HS-27A (cell line): ENCODE data around the gene KCNMA1.

ENCODE experiments used
- DNase-seq: peaks from one replicate; pipeline ENCODE4 v3.0.0-alpha.2; 2012; ENCODE audit warnings: low read depth, missing footprints

Gene KCNMA1

GRCh38 chr10:77012812-77013500 is 624.7 kb downstream of the KCNMA1 start:
- no peak for DNase-seq

GRCh38 chr10:77011874-77012811 is 625.5 kb downstream of the KCNMA1 start:
- no peak for DNase-seq

- no peak for DNase-seq
Observed at GRCh38 chr10:77010430-77010829, 627.2 kb downstream of the KCNMA1 start.

- DNase-seq: no peak
Observed at GRCh38 chr10:77007834-77008233, 629.8 kb downstream of the KCNMA1 start.

GRCh38 chr10:77006836-77007511 is 630.6 kb downstream of the KCNMA1 start:
- no peak for DNase-seq

GRCh38 chr10:77005871-77006270 is 631.7 kb downstream of the KCNMA1 start:
- no peak for DNase-seq

- no peak for DNase-seq
Observed at GRCh38 chr10:77004917-77005564, 632.6 kb downstream of the KCNMA1 start.

GRCh38 chr10:77002872-77003271 is 634.7 kb downstream of the KCNMA1 start:
- DNase-seq: no peak

GRCh38 chr10:77001206-77001605 is 636.4 kb downstream of the KCNMA1 start:
- DNase-seq: no peak

- no peak for DNase-seq
Observed at GRCh38 chr10:76998451-76998850, 639.2 kb downstream of the KCNMA1 start.

- DNase-seq: no peak
Observed at GRCh38 chr10:76997631-76998030, 640.0 kb downstream of the KCNMA1 start.

GRCh38 chr10:76995023-76995422 is 642.6 kb downstream of the KCNMA1 start:
- DNase-seq: no peak

- DNase-seq: no peak
Observed at GRCh38 chr10:76993213-76993612, 644.4 kb downstream of the KCNMA1 start.

GRCh38 chr10:76992467-76992866 is 645.1 kb downstream of the KCNMA1 start:
- no peak for DNase-seq

GRCh38 chr10:76991621-76992020 is 646.0 kb downstream of the KCNMA1 start:
- DNase-seq: no peak

GRCh38 chr10:76990561-76990960 is 647.0 kb downstream of the KCNMA1 start:
- DNase-seq: no peak

- DNase-seq: no peak
Observed at GRCh38 chr10:76984559-76985443, 652.8 kb downstream of the KCNMA1 start.

GRCh38 chr10:76983624-76984023 is 654.0 kb downstream of the KCNMA1 start:
- no peak for DNase-seq

- DNase-seq: no peak
Observed at GRCh38 chr10:76982671-76983070, 654.9 kb downstream of the KCNMA1 start.

GRCh38 chr10:76981251-76981650 is 656.4 kb downstream of the KCNMA1 start:
- no peak for DNase-seq

GRCh38 chr10:76977901-76978300 is 659.7 kb downstream of the KCNMA1 start:
- no peak for DNase-seq
